ENCODE results near the gene SH3YL1.

DNA sequence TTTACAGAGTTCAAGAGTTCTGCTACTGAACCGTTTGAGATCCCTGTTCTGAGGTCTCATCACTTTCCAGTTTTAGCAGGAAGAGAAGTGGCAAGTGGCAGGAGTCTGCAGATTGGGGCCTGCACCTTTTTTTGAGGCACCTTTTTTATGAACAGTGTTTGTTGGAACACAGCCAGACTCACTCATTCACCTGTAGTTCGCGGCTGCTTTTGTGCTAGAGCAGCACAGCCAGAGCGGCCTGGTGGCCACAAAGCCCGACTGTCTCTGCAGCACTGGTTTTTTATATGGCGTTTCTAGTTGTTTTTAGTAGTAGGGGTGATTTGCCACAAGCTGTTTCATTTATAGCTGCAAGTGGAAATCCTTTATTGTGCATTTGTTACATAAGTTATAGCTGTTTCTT is 9.5 kb upstream of the SH3YL1 start:
- no peak for TF ChIP-seq RAD21 (IDR thresholded peaks at IDR 0.05; ENCODE audit: low read length)
- TF ChIP-seq RFX5 (IDR thresholded peaks at IDR 0.05; ENCODE audit: low read depth, low read length): no peak
- no peak for TF ChIP-seq CEBPB (IDR thresholded peaks at IDR 0.05; ENCODE audit: low read depth, low read length)
- no peak for TF ChIP-seq SMC3 (IDR thresholded peaks at IDR 0.05; ENCODE audit: low read depth, low read length)
- no peak for TF ChIP-seq POLR2A (IDR thresholded peaks at IDR 0.05; ENCODE audit: low read depth, low read length)
- TF ChIP-seq, protein P1, sequence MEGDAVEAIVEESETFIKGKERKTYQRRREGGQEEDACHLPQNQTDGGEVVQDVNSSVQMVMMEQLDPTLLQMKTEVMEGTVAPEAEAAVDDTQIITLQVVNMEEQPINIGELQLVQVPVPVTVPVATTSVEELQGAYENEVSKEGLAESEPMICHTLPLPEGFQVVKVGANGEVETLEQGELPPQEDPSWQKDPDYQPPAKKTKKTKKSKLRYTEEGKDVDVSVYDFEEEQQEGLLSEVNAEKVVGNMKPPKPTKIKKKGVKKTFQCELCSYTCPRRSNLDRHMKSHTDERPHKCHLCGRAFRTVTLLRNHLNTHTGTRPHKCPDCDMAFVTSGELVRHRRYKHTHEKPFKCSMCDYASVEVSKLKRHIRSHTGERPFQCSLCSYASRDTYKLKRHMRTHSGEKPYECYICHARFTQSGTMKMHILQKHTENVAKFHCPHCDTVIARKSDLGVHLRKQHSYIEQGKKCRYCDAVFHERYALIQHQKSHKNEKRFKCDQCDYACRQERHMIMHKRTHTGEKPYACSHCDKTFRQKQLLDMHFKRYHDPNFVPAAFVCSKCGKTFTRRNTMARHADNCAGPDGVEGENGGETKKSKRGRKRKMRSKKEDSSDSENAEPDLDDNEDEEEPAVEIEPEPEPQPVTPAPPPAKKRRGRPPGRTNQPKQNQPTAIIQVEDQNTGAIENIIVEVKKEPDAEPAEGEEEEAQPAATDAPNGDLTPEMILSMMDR (conservative IDR thresholded peaks at IDR 0.05; ENCODE audit: low read depth, low read length): no peak
- no peak for TF ChIP-seq RCOR1 (IDR thresholded peaks at IDR 0.05; ENCODE audit: insufficient replicate concordance, low read length)

All from IMR-90 (cell line).